Vagina (tissue), 2 donors: ENCODE measurements around the gene PRODH2. TPM values are rescaled to one million over a fixed set of nuclear protein-coding genes. Genes with fewer than 3 reads are reported as not detected.
"Not testable (repeated sequence)": the region's sequence is repeated elsewhere in the genome, so short reads cannot be mapped to it uniquely, and the experiment has no call there.

Experiments used
- DNase-seq, 2 donors: peaks; one replicate each; pipeline ENCODE4 v3.0.0-alpha.2; 2017; ENCODE audit errors: extremely low spot score in 2 of 2
- H3K27ac ChIP-seq: fragments of 200-600 bp; sonication (generic); one replicate; pipeline ENCODE4 v1.5.1; 2019
- H3K27me3 ChIP-seq: fragments of 200-600 bp; sonication (generic); one replicate; pipeline ENCODE4 v1.5.1; 2019
- H3K36me3 ChIP-seq, 2 donors: fragments of 200-600 bp; sonication (generic); one replicate each; pipeline ENCODE4 v1.5.1; 2017 to 2019
- H3K4me1 ChIP-seq: fragments of 200-600 bp; sonication (generic); one replicate; pipeline ENCODE4 v1.5.1; 2019
- H3K4me3 ChIP-seq, 2 donors: fragments of 200-600 bp; sonication (generic); 1 replicate in 1 of 2; 2 replicates in 1 of 2; pipeline ENCODE4 v1.5.1; 2016 to 2019
- H3K9me3 ChIP-seq: fragments of 200-600 bp; sonication (generic); one replicate; pipeline ENCODE4 v1.5.1; 2019
- POLR2A ChIP-seq, 2 donors: fragments of 450-650 bp; IDR thresholded peaks; one replicate each; pipeline ENCODE4 v1.6.1; 2017; ENCODE audit warnings: antibody characterized with exemption in 2 of 2, mild to moderate bottlenecking in 2 of 2, moderate library complexity in 2 of 2
- POLR2AphosphoS5 ChIP-seq, 2 donors: sonication (generic); formaldehyde crosslinking; IDR thresholded peaks; one replicate each; pipeline ENCODE4 v1.9.0; 2017; ENCODE audit warnings: antibody characterized with exemption in 2 of 2, mild to moderate bottlenecking in 2 of 2, low read depth in 1 of 2; ENCODE audit not compliant: insufficient read depth in 1 of 2
- intact Hi-C: fragments of 100-400 bp; cut with DNase I; formaldehyde crosslinking; loops from one replicate; pipeline ENCODE4 v1.15.1; 2023
- total RNA-seq: library from RNA; depleted of rRNA; stranded (reverse); fragments of >200 nt; gene quantifications from one replicate; pipeline ENCODE4 v1.2.3, GENCODE V29; 2016
- TF ChIP-seq, protein P1 (sequence below), 3 experiments: fragments of 450-650 bp in 2 of 3; fragments of 200-600 bp in 1 of 3; sonication (generic) in 1 of 3; IDR thresholded peaks; one replicate each; pipeline ENCODE4 v1.5.1; 2017 to 2019; ENCODE audit warnings: antibody characterized with exemption in 3 of 3, mild to moderate bottlenecking in 2 of 3, moderate library complexity in 2 of 3

The PRODH2 gene
- total RNA-seq, 1 donor from 2014 or later: not detected

DNA sequence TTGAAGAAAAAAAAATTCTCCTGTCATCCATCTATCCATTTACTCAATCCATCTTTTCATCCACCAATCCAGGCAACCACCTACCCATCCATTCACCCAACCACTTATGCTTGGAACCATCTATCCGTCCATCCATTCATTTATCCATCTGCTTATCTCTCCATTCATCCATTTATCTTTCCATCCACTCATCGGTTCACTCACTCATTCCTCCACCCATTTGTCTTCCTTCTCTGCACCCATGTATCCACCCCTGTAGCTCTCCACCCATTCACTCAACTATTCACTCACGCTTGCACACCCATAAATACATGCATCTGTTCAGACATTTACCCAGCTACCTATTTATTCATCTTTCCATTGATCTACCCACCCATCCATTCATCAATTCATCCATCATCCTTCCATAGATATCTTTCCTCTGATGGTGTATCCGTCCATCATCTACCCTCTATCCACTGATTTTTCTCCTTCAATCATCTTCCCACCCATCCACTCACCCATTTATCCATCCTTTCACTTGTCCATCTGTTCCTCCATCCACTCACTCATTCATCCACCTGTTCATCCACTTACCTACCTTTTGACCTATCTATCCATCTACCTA lies 30.1 kb upstream of the PRODH2 start:
- intact Hi-C loops: no loop called here
- Histone ChIP-seq H3K27me3 (peaks cover 9% of the 10 kb centered on the region), H3K27ac (no peak overlapping the region), H3K9me3 (no peaks in the 10 kb centered on the region), H3K4me3 (no peak overlapping the region), H3K4me1 (peaks cover 22% of the 10 kb centered on the region), H3K36me3 (no peaks in the 10 kb centered on the region)
- DNase-seq: no peak
- TF ChIP-seq POLR2AphosphoS5 (IDR thresholded peaks at IDR 0.05; ENCODE audit: insufficient read depth in 1 of 2, low read depth in 1 of 2) (no peak), POLR2A (IDR thresholded peaks at IDR 0.05) (no peak)
- TF ChIP-seq, protein P1, sequence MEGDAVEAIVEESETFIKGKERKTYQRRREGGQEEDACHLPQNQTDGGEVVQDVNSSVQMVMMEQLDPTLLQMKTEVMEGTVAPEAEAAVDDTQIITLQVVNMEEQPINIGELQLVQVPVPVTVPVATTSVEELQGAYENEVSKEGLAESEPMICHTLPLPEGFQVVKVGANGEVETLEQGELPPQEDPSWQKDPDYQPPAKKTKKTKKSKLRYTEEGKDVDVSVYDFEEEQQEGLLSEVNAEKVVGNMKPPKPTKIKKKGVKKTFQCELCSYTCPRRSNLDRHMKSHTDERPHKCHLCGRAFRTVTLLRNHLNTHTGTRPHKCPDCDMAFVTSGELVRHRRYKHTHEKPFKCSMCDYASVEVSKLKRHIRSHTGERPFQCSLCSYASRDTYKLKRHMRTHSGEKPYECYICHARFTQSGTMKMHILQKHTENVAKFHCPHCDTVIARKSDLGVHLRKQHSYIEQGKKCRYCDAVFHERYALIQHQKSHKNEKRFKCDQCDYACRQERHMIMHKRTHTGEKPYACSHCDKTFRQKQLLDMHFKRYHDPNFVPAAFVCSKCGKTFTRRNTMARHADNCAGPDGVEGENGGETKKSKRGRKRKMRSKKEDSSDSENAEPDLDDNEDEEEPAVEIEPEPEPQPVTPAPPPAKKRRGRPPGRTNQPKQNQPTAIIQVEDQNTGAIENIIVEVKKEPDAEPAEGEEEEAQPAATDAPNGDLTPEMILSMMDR (IDR thresholded peaks at IDR 0.05): no peak

DNA sequence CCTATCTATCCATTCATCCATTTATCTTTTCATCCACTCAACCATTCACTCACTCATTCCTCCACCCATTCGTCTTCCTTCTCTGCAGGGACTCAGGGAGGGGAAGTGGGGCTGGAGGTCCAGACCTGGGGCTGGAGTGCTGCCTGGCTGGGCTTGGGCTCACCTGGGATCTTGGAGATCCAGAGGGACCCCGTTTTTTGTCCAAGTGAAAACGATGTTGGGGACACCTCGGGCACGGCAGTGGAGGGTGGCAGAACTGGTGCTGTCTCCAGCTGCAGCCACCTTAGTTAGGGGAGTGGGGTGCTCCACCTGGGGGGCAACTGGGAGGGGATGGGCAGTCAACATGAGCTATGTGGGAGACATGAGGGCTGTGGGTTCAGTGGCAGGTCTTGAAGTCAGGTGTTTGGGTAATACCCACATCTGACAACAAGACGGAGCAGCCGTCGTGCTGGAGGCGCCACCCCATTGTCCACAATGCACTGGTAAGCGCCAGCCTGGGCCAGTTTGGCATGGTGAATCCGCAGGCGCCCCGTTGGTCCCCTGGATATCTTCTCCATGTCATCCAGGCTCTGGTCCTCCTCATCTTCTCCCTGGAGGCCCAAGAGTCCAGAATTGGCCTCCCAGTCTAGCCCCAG lies 29.4 kb upstream of the PRODH2 start:
- TF ChIP-seq POLR2AphosphoS5 (IDR thresholded peaks at IDR 0.05; ENCODE audit: insufficient read depth in 1 of 2, low read depth in 1 of 2) (no peak), POLR2A (IDR thresholded peaks at IDR 0.05) (no peak)
- TF ChIP-seq, protein P1 (IDR thresholded peaks at IDR 0.05): no peak
- no peak overlapping the region for H3K27ac ChIP-seq
- H3K9me3 ChIP-seq: no peaks in the 10 kb centered on the region
- no peak overlapping the region for H3K4me3 ChIP-seq
- no peaks in the 10 kb centered on the region for H3K36me3 ChIP-seq
- intact Hi-C loops: no loop called here
- DNase-seq: no peak
- H3K4me1 ChIP-seq: peaks cover 22% of the 10 kb centered on the region
- H3K27me3 ChIP-seq: peaks cover 9% of the 10 kb centered on the region

DNA sequence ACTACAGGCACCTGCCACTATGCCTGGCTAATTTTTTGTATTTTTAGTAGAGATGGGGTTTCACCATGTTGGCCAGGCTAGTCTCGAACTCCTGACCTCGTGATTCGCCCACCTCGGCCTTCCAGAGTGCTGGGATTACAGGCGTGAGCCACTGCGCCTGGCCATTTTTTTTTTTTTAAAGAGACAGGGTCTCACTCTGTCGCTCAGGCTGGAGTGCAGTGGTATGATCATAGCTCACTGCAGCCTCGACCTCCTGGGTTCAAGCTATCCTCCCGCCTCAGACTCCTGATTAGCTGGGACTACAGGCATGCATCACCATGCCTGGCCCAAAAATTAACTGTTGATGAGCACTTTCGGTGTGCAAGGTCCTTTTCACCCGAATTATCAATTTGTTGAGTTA lies 23.5 kb upstream of the PRODH2 start:
- H3K4me3 ChIP-seq, H3K9me3 ChIP-seq, DNase-seq, intact Hi-C loops, H3K27ac ChIP-seq, H3K4me1 ChIP-seq, H3K27me3 ChIP-seq, H3K36me3 ChIP-seq: not testable (repeated sequence)

DNA sequence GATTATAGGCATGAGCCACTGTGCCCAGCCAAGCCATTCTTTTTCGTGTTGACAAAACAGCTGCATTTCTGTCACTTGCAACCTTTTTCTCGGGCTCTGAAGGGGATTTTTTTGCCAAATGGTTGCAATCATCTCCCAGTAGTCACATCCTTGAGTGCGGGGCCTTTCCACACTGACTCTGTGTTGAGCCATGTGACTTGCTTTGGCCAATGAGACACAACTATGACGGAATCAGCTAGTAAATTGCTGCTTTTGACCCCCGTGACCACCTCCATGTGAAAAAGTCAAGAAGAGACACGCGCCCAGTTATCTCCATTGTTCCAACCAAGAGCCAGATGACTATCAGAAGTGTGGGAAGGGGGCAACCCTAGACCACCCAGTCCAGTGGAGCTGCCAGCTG lies 21.3 kb upstream of the PRODH2 start:
- no peaks in the 10 kb centered on the region for H3K4me1 ChIP-seq
- no peak overlapping the region for H3K4me3 ChIP-seq
- no peaks in the 10 kb centered on the region for H3K27me3 ChIP-seq
- H3K36me3 ChIP-seq: no peaks in the 10 kb centered on the region
- intact Hi-C loops: no loop called here
- TF ChIP-seq POLR2AphosphoS5 (IDR thresholded peaks at IDR 0.05; ENCODE audit: insufficient read depth in 1 of 2, low read depth in 1 of 2) (no peak), POLR2A (IDR thresholded peaks at IDR 0.05) (no peak)
- TF ChIP-seq, protein P1 (IDR thresholded peaks at IDR 0.05): no peak
- no peak overlapping the region for H3K27ac ChIP-seq
- DNase-seq: no peak
- no peaks in the 10 kb centered on the region for H3K9me3 ChIP-seq

DNA sequence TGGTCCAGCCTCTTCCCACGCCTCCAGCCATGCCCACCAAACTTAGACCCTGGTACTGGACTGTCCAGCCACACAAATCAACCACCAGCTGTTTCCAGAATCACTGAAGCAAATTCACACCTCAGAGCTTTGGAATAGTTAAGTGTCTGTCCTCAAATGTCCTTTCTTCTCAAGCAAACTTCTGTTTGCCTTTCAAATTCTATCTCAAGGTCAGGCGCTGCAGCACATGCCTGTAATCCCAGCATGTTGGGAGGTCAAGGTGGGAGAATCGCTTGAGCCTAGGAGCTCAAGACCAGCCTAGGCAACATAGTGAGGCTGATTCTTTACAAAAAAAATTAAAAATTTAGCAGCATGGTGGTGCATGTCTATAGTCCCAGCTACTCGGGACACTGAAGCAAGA lies 19.4 kb upstream of the PRODH2 start:
- no peak overlapping the region for H3K4me3 ChIP-seq
- H3K36me3 ChIP-seq: no peaks in the 10 kb centered on the region
- TF ChIP-seq, protein P1 (IDR thresholded peaks at IDR 0.05): no peak
- TF ChIP-seq POLR2AphosphoS5 (IDR thresholded peaks at IDR 0.05; ENCODE audit: insufficient read depth in 1 of 2, low read depth in 1 of 2) (no peak), POLR2A (IDR thresholded peaks at IDR 0.05) (no peak)
- H3K4me1 ChIP-seq: no peaks in the 10 kb centered on the region
- no peaks in the 10 kb centered on the region for H3K9me3 ChIP-seq
- intact Hi-C loops: no loop called here
- no peak overlapping the region for H3K27ac ChIP-seq
- H3K27me3 ChIP-seq: no peaks in the 10 kb centered on the region
- no peak for DNase-seq
